ENCODE data around the gene TMEM87B. TPM values are rescaled to one million over a fixed set of nuclear protein-coding genes. Genes with fewer than 3 reads are reported as not detected.

TMEM87B gene
- total RNA-seq, 1 experiment from 2014 or later, result 10.5 TPM

DNA sequence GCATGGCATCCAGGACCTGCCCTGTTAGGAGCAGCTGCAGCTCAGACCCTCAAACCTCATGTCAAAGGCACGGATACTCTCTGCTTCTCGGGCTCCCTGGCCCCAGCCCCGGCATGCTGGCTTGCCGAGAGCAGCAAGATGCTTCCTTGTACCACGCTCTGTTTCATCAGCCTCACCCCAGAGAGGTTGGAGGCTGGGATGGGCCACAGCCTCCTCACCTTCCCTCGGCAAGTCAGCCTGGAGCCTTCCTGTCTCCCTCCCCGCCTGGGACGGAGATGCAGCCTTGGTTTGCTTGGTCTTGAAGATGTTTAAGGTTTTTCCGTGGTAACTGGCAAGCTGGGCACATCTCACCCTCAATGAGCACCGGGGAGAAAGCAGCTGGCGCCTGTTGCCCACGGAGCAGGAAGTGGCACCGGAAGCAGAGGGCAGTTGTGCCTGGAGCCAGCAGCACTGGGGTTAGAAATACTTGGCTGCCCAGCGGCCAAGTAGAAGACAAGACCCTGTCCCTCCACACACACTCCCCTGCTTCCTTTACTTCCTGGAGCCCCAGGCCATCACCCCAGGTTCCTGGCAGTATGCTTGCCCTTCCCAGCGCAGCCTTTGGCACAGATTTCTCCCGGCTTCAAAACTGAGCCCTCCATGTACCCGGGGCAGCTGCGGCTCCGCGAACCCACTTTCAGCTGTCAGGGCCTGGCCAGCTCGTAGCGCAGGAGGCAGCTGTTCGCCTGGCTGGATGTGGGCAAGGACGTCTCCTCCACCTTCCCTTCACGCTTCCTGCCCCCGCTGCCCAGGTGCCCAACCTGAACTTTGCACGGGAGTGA, 100.5 kb downstream of the TMEM87B start:
- H3K27ac Mint-ChIP-seq, result 0 out of 7 replicates have a peak overlapping the region, but pooled peaks of 1 of the 3 experiments have one; percentile 73
- no peak overlapping the region; the same call in 1 of the 2 replicates for H3K14ac ChIP-seq (ENCODE audit: insufficient read depth, low read length)
- no peak overlapping the region for H3K27ac ChIP-seq (ENCODE audit: insufficient read length, low read depth, low read length)

More for the DNA sequence above, 100.5 kb downstream of the TMEM87B start:
- Mint-ChIP-seq H3K4me1 (peaks cover 19% of the 10 kb centered on the region in 2 experiments), H3K36me3 (ENCODE audit: insufficient read depth in 1 of 3, low read depth in 3 of 3) (no peaks in the 10 kb centered on the region), H3K27me3 (ENCODE audit: low read depth) (no peaks in the 10 kb centered on the region; the same call in 1 of the 2 replicates), H3K9me3 (no peaks in the 10 kb centered on the region), H3K4me3 (no peak overlapping the region; a peak in 1 of 5 replicates)
- Histone ChIP-seq H2AFZ (ENCODE audit: low read length) (no peak overlapping the region), H3K9ac (ENCODE audit: extremely low read depth, insufficient read length, low read length) (no peak overlapping the region), H4K91ac (ENCODE audit: insufficient read length, low read depth, low read length) (no peak overlapping the region), H3T11ph (ENCODE audit: low read length) (no peak overlapping the region), H3K4me2 (ENCODE audit: insufficient read depth, insufficient read length, low read length) (no peak overlapping the region), H2BK120ac (ENCODE audit: low read depth, low read length, poor library complexity, severe bottlenecking) (no peak overlapping the region), H2BK15ac (ENCODE audit: low read depth, low read length) (no peak overlapping the region; the same call in 1 of the 2 replicates), H2BK12ac (ENCODE audit: insufficient read length, low read depth, low read length) (no peak overlapping the region), H3K9me3 (ENCODE audit: control insufficient read depth, low read depth, low read length) (no peaks in the 10 kb centered on the region), H3K56ac (ENCODE audit: insufficient read length, low read depth, low read length) (no peak overlapping the region), H2BK20ac (ENCODE audit: low read depth, low read length, poor library complexity, severe bottlenecking) (no peak overlapping the region), H4K20me1 (ENCODE audit: control insufficient read depth, insufficient read depth, insufficient read length) (peaks cover 4% of the 10 kb centered on the region), H3K18ac (ENCODE audit: insufficient read length, low read depth, low read length) (no peak overlapping the region), H3K23me2 (ENCODE audit: insufficient read length, low read depth, low read length, poor library complexity, severe bottlenecking) (no peaks in the 10 kb centered on the region), H3K79me2 (ENCODE audit: insufficient read depth, low read length) (no peaks in the 10 kb centered on the region), H3K27me3 (ENCODE audit: insufficient read depth, low read length) (no peaks in the 10 kb centered on the region), H2AK5ac (ENCODE audit: insufficient read length, low read length) (no peak overlapping the region), H3K79me1 (ENCODE audit: insufficient read depth, low read depth, low read length, poor library complexity, severe bottlenecking) (no peaks in the 10 kb centered on the region), H4K5ac (ENCODE audit: insufficient read length, low read depth, low read length) (no peak overlapping the region), H3K23ac (ENCODE audit: insufficient read length, low read depth, low read length) (no peak overlapping the region), H3K4me1 (ENCODE audit: insufficient read depth, low read length) (peaks cover under 1% of the 10 kb centered on the region; the same call in 1 of the 2 replicates), H4K8ac (replicated peaks; ENCODE audit: insufficient read length, low read depth, low read length) (no peak overlapping the region), H2BK5ac (ENCODE audit: insufficient read length, low read length) (no peak overlapping the region), H3K4ac (ENCODE audit: low read depth, low read length) (no peak overlapping the region)
- no peak for DNase-seq
- no CpG with 5 or more reads among the region's 27 CpGs for WGBS (ENCODE audit: extremely low coverage, insufficient read length, low lambda C conversion rate)
- TF ChIP-seq, protein P1, sequence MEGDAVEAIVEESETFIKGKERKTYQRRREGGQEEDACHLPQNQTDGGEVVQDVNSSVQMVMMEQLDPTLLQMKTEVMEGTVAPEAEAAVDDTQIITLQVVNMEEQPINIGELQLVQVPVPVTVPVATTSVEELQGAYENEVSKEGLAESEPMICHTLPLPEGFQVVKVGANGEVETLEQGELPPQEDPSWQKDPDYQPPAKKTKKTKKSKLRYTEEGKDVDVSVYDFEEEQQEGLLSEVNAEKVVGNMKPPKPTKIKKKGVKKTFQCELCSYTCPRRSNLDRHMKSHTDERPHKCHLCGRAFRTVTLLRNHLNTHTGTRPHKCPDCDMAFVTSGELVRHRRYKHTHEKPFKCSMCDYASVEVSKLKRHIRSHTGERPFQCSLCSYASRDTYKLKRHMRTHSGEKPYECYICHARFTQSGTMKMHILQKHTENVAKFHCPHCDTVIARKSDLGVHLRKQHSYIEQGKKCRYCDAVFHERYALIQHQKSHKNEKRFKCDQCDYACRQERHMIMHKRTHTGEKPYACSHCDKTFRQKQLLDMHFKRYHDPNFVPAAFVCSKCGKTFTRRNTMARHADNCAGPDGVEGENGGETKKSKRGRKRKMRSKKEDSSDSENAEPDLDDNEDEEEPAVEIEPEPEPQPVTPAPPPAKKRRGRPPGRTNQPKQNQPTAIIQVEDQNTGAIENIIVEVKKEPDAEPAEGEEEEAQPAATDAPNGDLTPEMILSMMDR (conservative IDR thresholded peaks at IDR 0.05), result no peak
